Sigmoid colon (tissue), 7 donors: ENCODE results near the gene FREM1. TPM values are rescaled to one million over a fixed set of nuclear protein-coding genes. Genes with fewer than 3 reads are reported as not detected.

Source experiments
- DNase-seq: peaks from one replicate; pipeline ENCODE4 v3.0.0-alpha.2; 2019
- H3K27ac ChIP-seq, 4 donors: fragments of 200-600 bp; sonication (generic); one replicate each; pipeline ENCODE4 v1.5.1; 2016 to 2019; ENCODE audit warnings: mild to moderate bottlenecking in 1 of 4
- H3K27me3 ChIP-seq, 3 donors: fragments of 200-600 bp; sonication (generic); one replicate each; pipeline ENCODE4 v1.5.1; 2019; ENCODE audit warnings: mild to moderate bottlenecking in 1 of 3
- H3K36me3 ChIP-seq, 4 donors: fragments of 200-600 bp; sonication (generic); one replicate each; pipeline ENCODE4 v1.5.1; 2016 to 2019
- H3K4me1 ChIP-seq, 4 donors: fragments of 200-600 bp; sonication (generic); one replicate each; pipeline ENCODE4 v1.5.1; 2017 to 2019
- H3K4me3 ChIP-seq, 4 donors: fragments of 200-600 bp; sonication (generic); one replicate each; pipeline ENCODE4 v1.5.1; 2017 to 2019; ENCODE audit warnings: mild to moderate bottlenecking in 2 of 4, moderate library complexity in 1 of 4
- H3K9me3 ChIP-seq, 4 donors: fragments of 200-600 bp in 3 of 4; sonication (generic) in 3 of 4; one replicate each; pipeline versions ENCODE4 v1.5.1 to v1.6.1; 2013 to 2019
- EP300 ChIP-seq, 4 donors: sonication (generic); formaldehyde crosslinking; IDR thresholded peaks; one replicate each; pipeline ENCODE4 v1.6.1; 2017; ENCODE audit warnings: antibody characterized with exemption in 4 of 4
- POLR2A ChIP-seq, 2 donors: fragments of 450-650 bp; IDR thresholded peaks; one replicate each; pipeline ENCODE4 v1.6.1; 2016; ENCODE audit warnings: antibody characterized with exemption in 2 of 2, mild to moderate bottlenecking in 2 of 2, moderate library complexity in 2 of 2
- POLR2AphosphoS5 ChIP-seq, 4 donors: sonication (generic); formaldehyde crosslinking; IDR thresholded peaks; one replicate each; pipeline ENCODE4 v1.6.1; 2017; ENCODE audit warnings: antibody characterized with exemption in 4 of 4
- WGBS, 2 donors: extraction: QIAGEN DNeasy Blood & Tissue Kit; methylation state at CpG; one replicate each; pipeline ENCODE4 v1.1.7; 2013; 5-methylcytosine and 5-hydroxymethylcytosine counted together
- intact Hi-C: fragments of 100-400 bp; cut with DNase I; formaldehyde crosslinking; loops from one replicate; pipeline ENCODE4 v1.15.1; 2023
- polyA plus RNA-seq, 3 donors: library from polyadenylated mRNA; stranded (reverse); fragments of 200-250 nt; gene quantifications; one replicate each; pipeline ENCODE4 v1.2.3, GENCODE V29; 2013
- total RNA-seq, 4 donors: library from RNA; depleted of rRNA; stranded (reverse); fragments of >200 nt; gene quantifications; one replicate each; pipeline ENCODE4 v1.1.0, GENCODE V29; 2016
- TF ChIP-seq, protein P1 (sequence below), 4 experiments: fragments of 450-650 bp in 3 of 4; fragments of 200-600 bp in 1 of 4; IDR thresholded peaks; one replicate each; pipeline ENCODE4 v1.5.1; 2016 to 2019; ENCODE audit warnings: antibody characterized with exemption in 4 of 4, mild to moderate bottlenecking in 3 of 4, moderate library complexity in 2 of 4
- donor health status: healthy with polysubstance abuse.
- donor health status: Bipolar disorder and iron deficiency.
- donor health status: healthy.

FREM1 gene
- total and polyA plus RNA-seq, 7 donors: 0.96 to 45.1 (median 11.4) TPM; not detected in 1

DNA sequence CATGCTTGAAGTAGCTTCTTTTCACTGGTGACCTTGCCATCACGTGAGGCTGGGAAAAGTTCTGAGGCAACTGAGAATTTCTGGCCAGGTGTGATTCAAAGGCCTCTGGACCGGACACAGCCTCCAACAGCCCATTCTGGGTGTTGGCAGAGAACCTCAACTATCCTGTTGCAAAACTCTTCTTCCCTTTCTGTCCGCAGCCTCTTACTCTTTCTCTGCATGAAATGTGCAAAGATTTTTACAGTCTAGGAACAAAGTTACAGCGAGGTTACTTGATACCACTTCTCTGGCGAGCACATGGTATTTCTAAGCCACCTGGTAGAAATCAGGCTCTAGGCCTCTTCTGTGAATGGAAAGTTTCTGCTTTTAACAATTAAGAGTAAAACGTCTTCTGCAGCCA lies 79.2 kb downstream of the FREM1 start:
- DNase-seq: no peak
- Histone ChIP-seq H3K4me3 (no peak overlapping the region), H3K27ac (no peak overlapping the region), H3K36me3 (no peaks in the 10 kb centered on the region), H3K27me3 (no peaks in the 10 kb centered on the region), H3K4me1 (no peaks in the 10 kb centered on the region), H3K9me3 (no peaks in the 10 kb centered on the region)
- TF ChIP-seq POLR2A (IDR thresholded peaks at IDR 0.05) (no peak), EP300 (IDR thresholded peaks at IDR 0.05) (no peak), POLR2AphosphoS5 (IDR thresholded peaks at IDR 0.05) (no peak)
- TF ChIP-seq, protein P1, sequence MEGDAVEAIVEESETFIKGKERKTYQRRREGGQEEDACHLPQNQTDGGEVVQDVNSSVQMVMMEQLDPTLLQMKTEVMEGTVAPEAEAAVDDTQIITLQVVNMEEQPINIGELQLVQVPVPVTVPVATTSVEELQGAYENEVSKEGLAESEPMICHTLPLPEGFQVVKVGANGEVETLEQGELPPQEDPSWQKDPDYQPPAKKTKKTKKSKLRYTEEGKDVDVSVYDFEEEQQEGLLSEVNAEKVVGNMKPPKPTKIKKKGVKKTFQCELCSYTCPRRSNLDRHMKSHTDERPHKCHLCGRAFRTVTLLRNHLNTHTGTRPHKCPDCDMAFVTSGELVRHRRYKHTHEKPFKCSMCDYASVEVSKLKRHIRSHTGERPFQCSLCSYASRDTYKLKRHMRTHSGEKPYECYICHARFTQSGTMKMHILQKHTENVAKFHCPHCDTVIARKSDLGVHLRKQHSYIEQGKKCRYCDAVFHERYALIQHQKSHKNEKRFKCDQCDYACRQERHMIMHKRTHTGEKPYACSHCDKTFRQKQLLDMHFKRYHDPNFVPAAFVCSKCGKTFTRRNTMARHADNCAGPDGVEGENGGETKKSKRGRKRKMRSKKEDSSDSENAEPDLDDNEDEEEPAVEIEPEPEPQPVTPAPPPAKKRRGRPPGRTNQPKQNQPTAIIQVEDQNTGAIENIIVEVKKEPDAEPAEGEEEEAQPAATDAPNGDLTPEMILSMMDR (IDR thresholded peaks at IDR 0.05): no peak
- WGBS, 2 donors: 91% methylated on average over 6 of the region's 6 CpGs
- intact Hi-C loops: no loop called here

DNA sequence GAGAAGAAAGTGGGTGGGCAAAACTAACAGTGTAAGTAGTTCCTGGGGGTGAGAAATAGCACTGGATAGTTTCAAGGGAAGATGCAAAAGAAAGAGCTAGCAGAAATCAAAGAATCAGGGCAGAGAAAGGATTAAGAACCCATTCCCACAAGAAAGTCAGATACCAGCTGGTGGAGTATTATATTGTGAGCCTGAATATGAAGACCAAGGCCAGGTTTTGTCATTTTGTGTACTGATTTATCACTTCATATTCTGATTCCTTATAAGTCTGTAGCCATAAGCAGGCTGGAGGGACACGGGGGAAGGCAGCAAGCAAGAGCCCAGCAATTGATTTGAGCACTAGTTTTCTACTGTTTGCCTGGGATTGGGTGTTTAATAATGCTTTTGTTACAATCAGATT lies 80.2 kb downstream of the FREM1 start:
- Histone ChIP-seq H3K36me3 (no peaks in the 10 kb centered on the region), H3K27me3 (no peaks in the 10 kb centered on the region), H3K9me3 (no peaks in the 10 kb centered on the region), H3K4me3 (no peak overlapping the region), H3K4me1 (no peaks in the 10 kb centered on the region), H3K27ac (no peak overlapping the region)
- intact Hi-C loops: no loop called here
- 83 to 87% methylated on average over 1 of the region's 1 CpG for WGBS, 2 donors
- DNase-seq: no peak
- TF ChIP-seq, protein P1 (IDR thresholded peaks at IDR 0.05): no peak
- TF ChIP-seq POLR2A (IDR thresholded peaks at IDR 0.05): no peak
- TF ChIP-seq POLR2AphosphoS5 (IDR thresholded peaks at IDR 0.05): no peak
- TF ChIP-seq EP300 (IDR thresholded peaks at IDR 0.05): no peak

DNA sequence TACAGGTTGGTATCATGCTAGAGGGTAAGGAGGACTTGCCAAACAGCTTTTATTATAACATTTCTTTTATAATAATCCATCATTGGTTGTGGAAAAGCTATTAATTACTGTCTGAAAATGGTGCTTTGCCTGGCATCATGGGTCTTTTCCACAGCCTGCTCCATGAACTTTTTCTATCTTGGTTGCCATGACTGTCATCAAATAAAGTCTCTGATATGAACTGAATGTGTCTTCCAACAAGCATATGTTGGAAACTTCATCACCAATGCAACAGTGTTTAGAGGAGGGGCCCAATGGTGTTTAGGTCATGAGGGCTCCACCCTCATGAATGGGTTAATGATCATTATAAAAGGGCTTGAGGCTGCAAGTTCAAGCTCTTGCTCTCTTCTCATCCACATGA lies 81.0 kb downstream of the FREM1 start:
- Histone ChIP-seq H3K9me3 (no peaks in the 10 kb centered on the region), H3K27ac (no peak overlapping the region), H3K4me1 (no peaks in the 10 kb centered on the region), H3K36me3 (peaks cover 0 to 4% (median 2%) of the 10 kb centered on the region in 4 donors), H3K4me3 (no peak overlapping the region), H3K27me3 (no peaks in the 10 kb centered on the region)
- DNase-seq: no peak
- intact Hi-C loops: no loop called here
- TF ChIP-seq, protein P1 (IDR thresholded peaks at IDR 0.05): no peak
- TF ChIP-seq POLR2A (IDR thresholded peaks at IDR 0.05): no peak
- TF ChIP-seq EP300 (IDR thresholded peaks at IDR 0.05): no peak
- no peak for TF ChIP-seq POLR2AphosphoS5 (IDR thresholded peaks at IDR 0.05)

DNA sequence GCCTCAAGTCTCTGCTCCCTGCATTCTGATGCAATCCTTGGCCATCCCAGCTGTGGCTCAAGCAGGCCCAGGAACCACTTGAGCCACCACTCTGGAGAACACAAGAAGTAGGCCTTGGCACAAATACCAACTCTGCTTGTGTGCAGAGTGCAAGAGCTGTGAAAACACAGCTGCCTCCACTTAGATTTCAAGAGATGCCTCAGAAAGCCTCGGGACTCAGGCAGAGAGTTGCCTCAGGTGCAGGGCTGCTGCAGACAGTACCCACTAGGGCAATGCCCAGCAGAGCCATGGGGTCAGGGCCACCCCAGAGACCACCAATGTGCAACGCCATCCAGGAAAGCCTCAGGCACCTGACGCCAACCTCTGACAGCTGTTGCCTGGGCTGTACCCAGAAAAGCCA lies 82.4 kb downstream of the FREM1 start:
- DNase-seq: no peak
- no peak overlapping the region for H3K27ac ChIP-seq
- H3K4me3 ChIP-seq: no peak overlapping the region
- no peaks in the 10 kb centered on the region for H3K27me3 ChIP-seq
- TF ChIP-seq POLR2AphosphoS5 (IDR thresholded peaks at IDR 0.05) (no peak), POLR2A (IDR thresholded peaks at IDR 0.05) (no peak), EP300 (IDR thresholded peaks at IDR 0.05) (no peak)
- TF ChIP-seq, protein P1 (IDR thresholded peaks at IDR 0.05): no peak
- no peaks in the 10 kb centered on the region for H3K9me3 ChIP-seq
- H3K36me3 ChIP-seq: peaks cover 0 to 15% (median 5%) of the 10 kb centered on the region in 4 donors
- intact Hi-C loops: no loop called here
- no peaks in the 10 kb centered on the region for H3K4me1 ChIP-seq
- WGBS, 2 donors: 87 to 88% methylated on average over 3 of the region's 3 CpGs

DNA sequence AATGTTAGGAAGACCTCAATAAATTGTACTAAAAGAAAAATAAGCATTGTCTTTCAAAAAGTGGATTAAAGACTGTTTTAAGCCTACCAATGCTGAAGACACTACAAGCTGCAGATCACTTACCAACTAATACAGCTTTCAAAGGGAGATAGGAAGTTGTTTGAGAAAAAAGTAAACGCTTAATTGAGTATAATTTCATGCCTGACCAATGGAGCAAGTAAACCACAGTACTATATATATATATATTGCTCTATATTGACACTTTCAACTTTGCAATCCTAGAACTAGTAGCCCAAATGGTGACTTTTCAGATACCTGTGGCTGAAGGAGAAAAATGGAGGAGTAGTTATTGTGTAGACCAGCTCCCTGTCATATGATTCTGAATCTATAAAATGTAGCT lies 85.7 kb downstream of the FREM1 start:
- no peaks in the 10 kb centered on the region for H3K4me1 ChIP-seq
- H3K9me3 ChIP-seq: no peaks in the 10 kb centered on the region
- no peak overlapping the region for H3K27ac ChIP-seq
- intact Hi-C loops: no loop called here
- no peak overlapping the region for H3K4me3 ChIP-seq
- no peak for DNase-seq
- 75 to 83% methylated on average over 1 of the region's 1 CpG for WGBS, 2 donors
- no peaks in the 10 kb centered on the region for H3K27me3 ChIP-seq
- TF ChIP-seq POLR2A (IDR thresholded peaks at IDR 0.05) (no peak), POLR2AphosphoS5 (IDR thresholded peaks at IDR 0.05) (no peak), EP300 (IDR thresholded peaks at IDR 0.05) (no peak)
- TF ChIP-seq, protein P1 (IDR thresholded peaks at IDR 0.05): no peak
- peaks cover 0 to 38% (median 10%) of the 10 kb centered on the region in 4 donors for H3K36me3 ChIP-seq
